Activated CD4-positive, CD25-positive, alpha-beta regulatory T cell treated with anti-CD3 and anti-CD28 coated beads, Interleukin-2, amount 50 U/mL, for 72 hours (primary cell): ENCODE measurements around the gene BTN3A1.
"Not testable (repeated sequence)": the region's sequence is repeated elsewhere in the genome, so short reads cannot be mapped to it uniquely, and the experiment has no call there.

Experiments used
- DNase-seq: peaks from one replicate; pipeline ENCODE4 v3.0.0; 2021

The BTN3A1 gene

DNA sequence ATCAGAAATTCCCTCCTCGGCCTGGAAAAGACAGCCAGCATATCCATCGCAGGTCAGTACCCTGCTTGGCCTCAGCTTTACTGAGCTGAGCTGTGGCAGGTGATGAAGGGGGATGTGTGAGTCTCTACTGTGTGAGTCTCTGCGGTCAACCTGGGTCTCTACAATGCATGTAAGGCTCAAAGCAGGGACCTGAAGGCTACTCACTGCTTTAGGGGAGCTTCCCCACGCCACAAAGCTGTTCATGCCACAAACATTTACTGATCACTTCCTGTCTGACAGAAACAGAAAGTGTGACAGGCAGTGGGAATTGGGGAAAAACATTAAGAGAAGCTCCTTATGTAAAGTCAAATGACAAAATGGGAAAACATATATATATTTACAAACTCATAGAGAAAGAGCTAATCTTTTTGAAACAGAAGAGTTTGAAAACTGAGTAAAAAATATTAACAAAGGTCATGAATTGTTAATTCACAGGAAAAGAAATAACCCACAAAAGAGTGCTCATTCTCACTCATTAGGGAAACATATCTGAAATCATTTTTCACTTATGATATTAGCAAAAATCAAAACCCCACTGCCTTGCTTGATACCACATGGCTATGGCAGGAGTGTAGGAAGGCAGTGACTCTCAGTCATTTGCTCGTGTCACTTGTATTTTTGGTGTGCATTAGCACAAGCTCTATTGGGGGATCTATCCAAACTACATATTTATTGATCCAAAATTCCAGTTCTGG is 44.0 kb downstream of the BTN3A1 start:
- DNase-seq, result no peak

DNA sequence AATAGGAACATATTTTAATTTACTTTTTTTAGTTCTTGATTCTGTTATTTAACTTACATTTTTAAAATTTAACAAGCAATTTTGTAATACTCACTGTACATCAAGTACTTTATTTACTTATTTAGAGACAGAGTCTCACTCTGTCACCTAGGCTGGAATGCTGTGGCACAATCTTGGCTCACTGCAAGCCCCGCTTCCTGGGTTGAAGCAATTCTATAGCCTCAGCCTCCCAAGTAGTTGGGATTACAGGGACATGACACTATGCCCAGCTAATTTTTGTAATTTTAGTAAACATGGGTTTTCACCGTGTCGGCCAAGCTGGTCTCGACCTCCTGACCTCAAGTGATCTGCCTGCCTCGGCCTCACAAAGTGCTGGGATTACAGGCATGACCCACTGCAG is 45.2 kb downstream of the BTN3A1 start:
- no peak for DNase-seq

DNA sequence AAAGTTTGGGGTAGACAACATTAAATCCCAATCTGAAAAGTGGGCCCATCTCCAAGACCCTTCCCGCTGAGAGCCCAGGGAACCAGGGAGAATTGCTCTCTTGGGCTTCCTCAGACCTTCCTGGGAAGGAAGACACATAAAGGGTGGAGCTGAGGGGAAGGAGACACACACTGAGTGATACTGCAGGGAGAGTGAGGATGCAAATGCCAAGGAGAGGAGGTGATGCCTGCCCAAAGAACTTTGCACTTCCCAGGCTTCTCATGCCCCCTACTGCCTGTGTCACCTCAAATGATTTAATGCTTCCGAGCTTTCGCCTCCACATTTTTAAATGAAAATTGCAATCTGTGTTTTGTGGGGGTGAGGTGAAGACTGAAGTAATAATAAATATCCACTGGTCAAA is 48.2 kb downstream of the BTN3A1 start:
- DNase-seq, result no peak

DNA sequence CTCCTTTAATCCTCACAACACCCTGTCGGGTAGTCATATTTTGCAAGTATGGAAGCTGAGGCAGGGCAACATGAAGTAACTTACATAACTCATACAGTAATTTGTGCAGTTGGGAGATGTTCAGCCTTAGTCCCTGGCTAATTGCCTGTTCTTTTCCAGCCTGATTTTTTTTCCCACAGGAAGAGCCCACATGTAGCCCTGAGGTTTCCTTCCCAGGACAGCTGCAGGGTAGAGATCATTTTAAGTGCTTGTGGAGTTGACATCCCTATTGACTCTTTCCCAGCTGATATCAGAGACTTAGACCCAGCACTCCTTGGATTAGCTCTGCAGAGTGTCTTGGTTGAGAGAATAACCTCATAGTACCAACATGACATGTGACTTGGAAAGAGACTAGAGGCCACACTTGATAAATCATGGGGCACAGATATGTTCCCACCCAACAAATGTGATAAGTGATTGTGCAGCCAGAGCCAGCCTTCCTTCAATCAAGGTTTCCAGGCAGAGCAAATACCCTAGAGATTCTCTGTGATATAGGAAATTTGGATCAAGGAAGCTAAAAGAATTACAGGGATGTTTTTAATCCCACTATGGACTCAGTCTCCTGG is 50.7 kb downstream of the BTN3A1 start:
- DNase-seq, result no peak

DNA sequence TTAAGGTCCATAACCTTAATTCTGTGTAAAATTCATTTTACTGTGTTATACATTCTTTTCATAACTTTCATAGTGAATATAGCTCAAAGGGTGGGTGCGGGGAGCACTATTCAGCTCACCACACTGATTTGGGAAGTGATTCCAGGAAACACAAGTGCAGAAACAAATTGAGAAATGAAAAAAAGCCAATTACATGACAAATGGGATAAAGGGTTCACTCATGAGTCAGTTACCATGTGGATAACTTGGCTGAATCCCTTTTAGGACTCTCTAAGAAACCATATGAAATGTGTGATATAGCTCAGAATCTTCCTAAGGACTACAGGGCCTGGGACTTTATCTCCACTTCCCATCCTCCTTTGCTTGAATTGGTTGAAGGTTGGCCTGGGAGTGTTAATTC is 52.6 kb downstream of the BTN3A1 start:
- no peak for DNase-seq

DNA sequence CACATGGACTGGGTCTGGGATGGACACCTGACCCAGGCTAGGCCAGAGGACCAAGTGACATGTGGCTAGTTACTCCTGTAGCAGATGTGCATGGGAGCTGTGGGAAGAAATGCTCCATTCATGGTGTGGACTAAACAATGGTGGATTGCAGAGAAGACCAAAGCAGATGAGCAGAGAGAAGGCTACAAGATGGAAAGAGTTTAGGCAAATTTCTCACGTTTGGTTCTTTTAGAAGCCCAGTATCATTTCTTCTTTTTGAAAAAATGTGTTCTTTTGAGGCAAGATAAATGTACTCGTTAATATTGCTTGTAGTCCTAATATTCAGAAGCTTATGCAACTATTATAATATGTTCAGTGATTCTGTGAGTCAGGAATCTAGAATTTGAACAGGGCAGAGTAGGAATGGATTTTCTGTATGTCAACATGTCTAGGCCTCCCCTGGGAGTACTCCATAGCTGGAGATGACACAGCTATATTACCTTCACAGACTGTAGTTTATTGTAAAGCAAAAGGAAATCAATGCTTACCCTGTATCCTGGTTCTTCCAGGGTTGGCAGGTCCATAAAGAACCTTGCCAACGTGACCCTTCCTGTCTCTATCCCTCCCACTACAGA is 53.4 kb downstream of the BTN3A1 start:
- no peak for DNase-seq

DNA sequence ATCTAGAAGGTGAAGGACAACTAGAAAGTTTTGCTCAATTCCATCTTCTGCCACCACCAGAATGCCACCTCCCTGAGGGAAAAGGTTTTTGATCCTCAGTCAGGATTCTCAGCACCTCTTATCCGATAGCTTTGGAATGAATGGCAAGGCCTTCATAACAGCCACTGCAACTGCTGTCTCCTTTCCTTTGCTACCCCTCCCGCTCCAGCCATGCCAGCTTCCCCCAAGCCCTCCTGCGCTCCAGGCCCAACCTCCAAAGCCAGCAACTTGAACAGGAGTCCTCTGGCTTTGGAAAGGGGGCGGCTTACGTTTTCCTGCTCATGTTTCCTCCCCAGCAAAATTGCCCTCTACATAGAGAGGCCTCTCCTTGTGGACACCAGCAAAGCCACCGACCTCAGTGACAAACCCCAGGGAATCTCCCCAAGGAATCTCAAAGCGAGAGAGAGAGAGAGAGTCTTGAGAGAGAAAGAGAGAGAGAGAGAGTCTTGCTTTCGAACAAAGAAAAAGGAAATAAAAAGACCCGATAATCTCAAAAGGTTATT is 55.3 kb downstream of the BTN3A1 start:
- no peak for DNase-seq

DNA sequence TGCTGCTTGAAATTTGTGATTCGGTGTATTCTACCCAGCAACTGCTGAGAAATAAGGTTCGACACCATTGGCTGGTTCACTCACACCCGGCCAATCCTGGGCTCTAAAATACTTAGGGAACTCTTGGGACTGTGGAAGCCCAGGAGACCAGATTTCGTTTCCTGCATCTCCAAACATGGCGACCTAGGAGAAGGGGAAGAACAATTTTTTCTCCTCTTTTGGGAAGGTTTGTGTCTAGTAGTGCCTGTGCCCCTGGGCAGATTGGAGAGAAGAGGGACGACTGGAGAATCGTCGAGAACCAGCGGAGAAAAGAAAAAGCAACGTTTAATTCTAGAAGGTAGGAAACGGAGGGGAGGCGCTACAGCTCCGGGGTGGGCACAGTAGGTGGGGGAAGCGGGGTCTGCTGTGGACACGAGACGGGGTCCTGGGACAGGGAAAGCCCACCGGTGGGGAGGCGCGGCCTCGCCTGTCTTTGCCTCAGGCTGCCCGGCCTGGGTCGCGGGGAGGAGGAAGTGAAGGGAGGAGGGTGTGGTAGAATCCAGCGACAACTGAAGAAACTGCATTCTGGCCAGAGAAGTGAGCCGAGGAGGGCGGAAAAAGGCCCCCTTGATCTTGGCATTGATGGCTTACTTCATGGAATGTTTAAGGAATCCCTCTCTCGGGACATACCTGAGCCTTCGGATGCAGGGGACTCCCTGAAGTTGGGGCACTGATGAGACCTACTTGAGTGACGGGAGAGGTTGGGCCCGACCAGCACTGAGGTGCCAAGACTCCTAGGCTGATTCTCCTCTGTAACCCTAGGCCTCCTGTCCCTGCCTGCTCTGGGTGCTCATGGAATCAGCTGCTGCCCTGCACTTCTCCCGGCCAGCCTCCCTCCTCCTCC is 56.0 kb downstream of the BTN3A1 start, which contains the start of gene BTN2A1:
TSS of gene BTN2A1 (plus strand) at position 150 of the 883 bp plus-strand sequence. CDS start at position 832, 682 bp downstream.
- peak; percentile 60 for DNase-seq

DNA sequence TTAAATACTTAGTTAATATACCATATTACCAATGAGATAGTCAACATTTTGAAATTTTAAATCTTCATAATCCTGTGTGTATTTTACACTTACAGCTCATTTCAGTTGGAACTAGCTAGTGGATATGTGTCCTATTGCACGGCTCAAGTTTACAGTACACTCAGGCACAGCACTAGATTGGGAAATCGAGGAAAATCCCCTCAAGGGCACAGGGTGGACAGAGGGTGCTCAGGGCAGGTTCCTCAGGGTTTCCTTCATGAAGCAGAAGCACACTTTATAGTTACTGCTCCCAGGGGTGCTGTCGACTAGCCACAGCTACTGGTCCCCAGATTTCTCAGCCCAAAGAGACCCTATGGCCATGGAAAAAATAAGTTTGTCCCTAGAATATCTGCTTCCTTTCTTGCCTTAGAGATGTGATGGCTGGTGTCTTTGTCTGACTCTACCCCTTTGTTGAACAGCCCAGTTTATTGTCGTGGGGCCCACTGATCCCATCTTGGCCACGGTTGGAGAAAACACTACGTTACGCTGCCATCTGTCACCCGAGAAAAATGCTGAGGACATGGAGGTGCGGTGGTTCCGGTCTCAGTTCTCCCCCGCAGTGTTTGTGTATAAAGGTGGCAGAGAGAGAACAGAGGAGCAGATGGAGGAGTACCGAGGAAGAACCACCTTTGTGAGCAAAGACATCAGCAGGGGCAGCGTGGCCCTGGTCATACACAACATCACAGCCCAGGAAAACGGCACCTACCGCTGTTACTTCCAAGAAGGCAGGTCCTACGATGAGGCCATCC is 57.1 kb downstream of the BTN3A1 start:
- no peak for DNase-seq

DNA sequence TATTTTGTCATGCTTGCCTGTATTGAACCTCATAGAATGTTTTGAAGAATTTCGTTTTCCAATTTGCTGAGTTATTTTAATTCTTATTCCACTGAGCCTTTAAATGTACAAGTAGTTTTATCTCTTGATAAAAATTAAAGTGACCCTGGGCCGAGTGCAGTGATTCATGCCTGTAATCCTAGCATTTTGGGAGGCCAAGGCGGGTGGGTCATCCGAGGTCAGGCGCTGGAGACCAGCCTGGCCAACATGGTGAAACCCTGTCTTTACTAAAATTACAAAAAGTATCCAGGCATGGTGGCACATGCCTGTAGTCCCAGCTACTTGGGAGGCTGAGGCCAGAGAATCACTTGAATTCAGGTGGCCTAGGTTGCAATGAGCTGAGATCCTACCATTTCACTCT is 59.3 kb downstream of the BTN3A1 start:
- DNase-seq, result not testable (repeated sequence)

DNA sequence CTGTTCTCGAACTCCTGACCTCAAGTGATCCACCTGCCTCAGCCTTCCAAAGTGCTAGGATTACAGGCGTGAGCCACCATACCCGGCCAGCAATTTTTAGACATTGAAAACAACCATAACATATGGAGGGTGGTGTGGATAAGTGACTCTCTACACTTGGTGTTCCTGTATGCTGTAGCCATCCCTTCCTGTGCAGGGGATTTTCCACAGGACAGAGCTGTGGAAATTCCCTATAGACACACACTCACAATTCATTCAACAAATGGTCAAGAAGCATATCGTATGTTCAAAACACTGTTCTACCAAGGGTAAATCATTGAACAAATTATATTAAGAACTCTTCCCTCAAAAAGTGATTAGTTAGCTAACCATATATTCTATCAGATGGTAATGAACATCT is 61.9 kb downstream of the BTN3A1 start:
- DNase-seq, result no peak

DNA sequence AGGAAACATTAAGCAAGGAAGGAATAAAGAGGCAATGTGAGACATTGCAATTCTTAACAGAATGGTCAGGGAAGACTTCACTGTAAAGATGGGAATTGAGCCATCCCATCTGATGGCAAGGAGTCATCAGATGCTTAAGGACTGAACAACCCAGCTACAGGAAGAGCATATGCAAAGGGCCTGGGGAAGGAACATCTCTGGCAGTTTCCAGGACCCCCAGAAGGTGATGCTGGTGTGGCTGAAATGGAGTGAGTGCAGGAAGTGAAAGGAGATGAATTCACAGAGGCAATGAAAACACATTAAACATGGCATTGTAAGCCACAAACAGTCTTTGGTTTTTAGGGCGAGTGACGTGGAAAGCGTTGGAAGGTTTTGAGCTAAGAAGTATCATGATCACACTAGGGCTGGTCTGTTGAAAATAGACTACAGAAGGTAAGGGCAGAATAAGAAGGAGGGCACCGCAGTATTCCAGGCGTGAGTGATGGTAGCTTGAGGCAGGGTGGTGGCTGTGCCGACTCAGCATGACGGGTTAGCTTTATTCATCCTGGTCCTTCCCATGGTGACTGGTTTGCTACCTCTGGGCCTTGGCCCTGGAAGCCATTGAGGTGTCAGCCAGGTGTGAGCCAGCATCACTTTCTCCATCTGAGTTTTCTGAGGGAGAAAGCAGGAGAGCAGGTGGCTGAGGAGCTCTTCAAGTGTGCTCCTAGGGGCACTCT is 62.5 kb downstream of the BTN3A1 start:
- no peak for DNase-seq
